GM21825 (cell line): ENCODE results near the gene UVSSA.
"Not testable (repeated sequence)": the region's sequence is repeated elsewhere in the genome, so short reads cannot be mapped to it uniquely, and the experiment has no call there.

ENCODE experiments used
- ATAC-seq: cut with Tn5 transposase; IDR thresholded peaks from one replicate; pipeline ENCODE4 v1.9.1; 2021; ENCODE audit warnings: mild to moderate bottlenecking, moderate library complexity; ENCODE audit not compliant: unreplicated experiment

Gene UVSSA

GRCh38 chr4:1360423-1361283 lies 13.6 kb downstream of the UVSSA start:
- ATAC-seq: no peak

DNA sequence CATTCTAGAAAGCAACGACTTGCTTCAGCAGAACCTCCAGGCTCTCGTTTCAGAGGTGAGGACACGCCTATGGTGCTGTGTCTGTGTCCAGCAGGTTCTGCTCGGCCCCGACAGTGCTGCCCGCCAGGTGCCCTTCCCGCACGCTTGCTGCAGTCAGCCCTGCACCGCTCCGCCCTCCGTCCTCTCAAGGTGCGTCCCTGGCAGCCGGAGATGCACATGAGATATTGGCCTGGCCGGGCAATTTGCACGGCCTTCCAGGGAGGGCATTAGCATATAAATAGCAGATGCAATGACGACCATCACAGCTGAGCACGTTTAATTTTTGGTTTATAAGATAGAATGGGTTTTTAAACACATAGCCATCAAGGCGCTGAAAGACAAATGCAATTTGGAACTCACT lies 14.4 kb downstream of the UVSSA start:
- ATAC-seq: no peak

GRCh38 chr4:1362046-1362445 lies 15.0 kb downstream of the UVSSA start:
- no peak for ATAC-seq

DNA sequence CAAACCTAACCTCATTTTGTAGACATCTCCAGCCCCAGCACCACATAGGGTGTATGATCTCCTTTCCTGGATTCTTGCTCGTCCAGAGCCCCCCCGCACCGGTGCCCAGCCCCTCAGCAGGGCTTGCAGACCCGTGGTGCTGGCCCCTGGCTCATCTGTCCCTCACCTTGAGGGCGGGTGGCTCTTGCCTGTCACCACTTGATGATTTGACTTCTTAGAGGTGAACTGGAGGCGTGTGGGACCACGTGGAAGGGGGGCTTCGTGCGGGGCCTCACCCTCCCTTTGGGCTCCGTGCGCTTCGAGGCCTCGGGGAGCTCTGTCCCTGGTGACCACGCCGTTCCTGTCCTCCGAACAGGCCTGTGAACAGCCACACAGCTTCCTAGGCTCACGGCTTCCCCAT lies 15.5 kb downstream of the UVSSA start:
- no peak for ATAC-seq

- ATAC-seq: no peak
Observed at GRCh38 chr4:1363513-1363912, 16.5 kb downstream of the UVSSA start.

DNA sequence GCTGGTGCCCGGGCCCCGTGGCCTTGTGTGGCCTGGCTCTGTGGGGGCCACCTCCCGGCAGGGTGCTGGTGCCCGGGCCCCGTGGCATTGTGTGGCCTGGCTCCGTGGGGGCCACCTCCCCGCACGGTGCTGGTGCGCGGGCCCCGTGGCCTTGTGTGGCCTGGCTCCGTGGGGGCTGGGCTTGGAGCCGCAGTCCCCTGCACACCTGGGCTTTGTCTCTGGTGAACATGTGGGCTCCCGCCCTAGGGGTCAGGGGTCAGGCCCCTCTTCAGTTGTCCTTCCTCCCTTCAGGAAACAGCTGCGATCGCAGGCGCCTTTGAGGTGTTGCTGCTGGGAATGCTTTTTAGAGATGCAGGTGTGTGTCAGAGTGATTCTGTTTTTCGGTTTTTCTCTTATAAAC lies 17.2 kb downstream of the UVSSA start:
- ATAC-seq: no peak

- no peak for ATAC-seq
Observed at GRCh38 chr4:1364748-1365147, 17.7 kb downstream of the UVSSA start.

GRCh38 chr4:1365271-1366178 lies 18.5 kb downstream of the UVSSA start:
- no peak for ATAC-seq

DNA sequence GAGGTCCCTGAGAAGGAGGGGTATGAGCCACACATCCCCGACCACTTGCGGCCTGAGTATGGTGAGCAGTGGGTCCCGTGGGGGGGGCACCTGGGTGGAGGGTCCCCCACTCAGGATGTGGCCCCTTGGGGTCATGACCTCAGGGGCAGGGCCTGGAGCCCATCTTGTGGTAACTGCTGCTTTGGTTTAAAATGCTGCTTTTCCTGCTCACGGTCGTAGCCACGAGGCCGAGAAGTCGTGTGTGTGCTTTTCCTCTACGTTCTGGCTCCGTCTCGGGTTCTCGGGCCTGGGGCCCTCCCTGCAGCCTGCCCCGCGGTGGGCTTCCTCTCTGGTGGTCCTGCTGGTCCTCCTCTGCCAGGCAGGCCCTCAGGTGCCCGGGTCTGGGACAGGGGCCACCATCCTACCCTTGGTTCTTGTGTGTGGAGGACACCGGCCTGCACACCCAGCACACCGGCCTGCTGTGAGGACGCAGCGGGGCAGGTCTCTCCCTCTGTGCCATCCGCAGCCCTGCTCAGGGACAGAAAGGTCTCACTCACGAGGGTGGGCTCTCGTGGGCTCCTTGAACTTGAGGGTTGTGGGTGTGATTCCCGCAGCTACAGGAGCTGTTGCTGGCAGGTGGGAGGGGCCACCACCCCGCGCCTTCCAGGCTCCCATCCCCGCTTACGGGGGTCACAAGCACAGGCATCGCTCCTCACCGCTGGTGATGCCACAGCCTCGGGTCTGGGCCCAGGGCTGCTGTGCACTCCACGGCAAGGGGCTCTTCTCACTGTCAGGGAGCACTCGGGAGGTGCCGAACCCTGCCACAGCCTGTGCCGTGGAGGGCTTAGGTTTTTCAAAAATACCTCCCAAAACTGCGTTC lies 19.6 kb downstream of the UVSSA start:
- no peak for ATAC-seq

- ATAC-seq: no peak
Observed at GRCh38 chr4:1367230-1367935, 20.4 kb downstream of the UVSSA start.

DNA sequence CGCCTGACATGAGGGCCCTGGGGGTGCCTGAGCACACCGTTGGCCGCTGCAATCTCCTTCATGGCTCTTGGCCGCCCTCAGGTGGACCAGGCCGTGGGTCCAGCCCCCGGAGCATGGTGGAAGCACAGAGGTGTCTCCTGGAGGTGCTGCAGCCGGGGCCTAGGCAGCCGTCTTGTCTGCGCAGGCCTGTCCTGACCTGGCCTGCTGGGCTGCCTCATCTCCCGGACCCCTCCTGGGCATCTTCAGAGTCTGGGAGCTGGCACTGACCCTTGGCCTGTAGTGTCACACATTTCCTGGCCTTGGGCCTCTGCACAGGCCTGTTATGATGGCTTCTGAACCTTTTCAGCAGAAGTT lies 20.9 kb downstream of the UVSSA start:
- no peak for ATAC-seq

- ATAC-seq: no peak
Observed at GRCh38 chr4:1368421-1369090, 21.5 kb downstream of the UVSSA start.

DNA sequence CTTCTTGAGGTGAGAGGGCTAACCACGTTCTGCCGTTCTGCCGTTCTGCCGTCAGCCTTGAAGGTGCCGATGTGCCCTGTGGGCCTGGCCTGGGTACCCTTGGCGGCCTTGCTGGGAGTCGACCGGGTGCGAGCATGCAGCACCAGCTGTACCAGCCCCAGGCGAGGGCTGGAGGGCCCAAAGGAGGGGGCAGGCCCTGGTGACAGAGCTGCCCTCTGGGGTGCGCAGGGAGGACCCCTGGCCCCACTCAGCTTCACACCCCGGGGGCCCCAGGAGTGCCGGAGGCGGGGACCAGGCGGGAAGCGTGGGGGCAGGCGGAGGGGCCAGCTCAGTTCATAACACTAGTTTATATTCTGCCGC lies 22.1 kb downstream of the UVSSA start:
- no peak for ATAC-seq

GRCh38 chr4:1369479-1370079 lies 22.6 kb downstream of the UVSSA start:
- ATAC-seq: no peak

- ATAC-seq: no peak
Observed at GRCh38 chr4:1370321-1371124, 23.5 kb downstream of the UVSSA start.

DNA sequence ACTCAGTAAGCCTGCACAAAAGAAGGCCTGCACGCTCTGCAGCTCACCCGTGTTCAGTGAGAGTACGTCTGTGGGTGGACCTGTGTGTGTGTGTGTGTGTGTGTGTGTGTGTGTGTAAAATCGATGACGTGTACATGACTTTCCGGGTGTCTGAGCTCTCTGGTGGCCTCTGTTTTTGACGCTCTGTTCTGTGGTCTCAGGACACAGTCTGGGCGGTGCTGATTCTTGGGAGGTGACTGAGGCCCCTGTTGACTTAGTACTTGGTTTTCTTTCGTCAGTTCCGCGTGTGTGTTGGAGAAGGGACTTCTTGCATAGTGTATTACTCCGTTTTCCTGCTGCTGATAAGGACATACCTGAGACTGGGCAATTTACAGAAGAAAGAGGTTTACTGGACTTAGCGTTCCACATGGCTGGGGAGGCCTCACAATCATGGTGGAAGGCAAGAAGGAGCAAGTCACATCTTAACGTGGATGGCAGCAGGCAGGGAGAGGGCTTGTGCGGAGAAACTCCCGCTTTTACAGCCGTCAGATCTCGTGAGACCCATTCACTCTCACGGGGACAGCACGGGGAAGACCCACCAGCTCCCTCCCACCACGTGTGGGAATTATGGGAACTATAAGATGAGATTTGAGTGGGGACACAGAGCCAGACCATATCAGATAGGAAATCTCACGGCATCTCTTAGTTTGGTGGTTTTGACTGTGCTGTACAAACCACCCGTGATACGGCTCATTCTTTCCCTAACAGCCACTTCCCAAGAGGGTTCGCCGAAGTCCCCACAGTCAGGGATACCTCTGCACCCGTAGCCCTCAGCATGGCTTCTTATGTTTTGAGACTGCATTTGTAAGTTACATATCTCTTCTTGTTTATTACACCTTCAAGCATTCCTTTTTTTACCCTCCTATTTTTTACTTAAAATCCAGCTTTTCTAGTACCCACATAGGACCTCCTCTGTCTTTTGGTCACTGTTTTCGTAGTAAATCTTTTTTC lies 24.5 kb downstream of the UVSSA start:
- ATAC-seq: no peak

DNA sequence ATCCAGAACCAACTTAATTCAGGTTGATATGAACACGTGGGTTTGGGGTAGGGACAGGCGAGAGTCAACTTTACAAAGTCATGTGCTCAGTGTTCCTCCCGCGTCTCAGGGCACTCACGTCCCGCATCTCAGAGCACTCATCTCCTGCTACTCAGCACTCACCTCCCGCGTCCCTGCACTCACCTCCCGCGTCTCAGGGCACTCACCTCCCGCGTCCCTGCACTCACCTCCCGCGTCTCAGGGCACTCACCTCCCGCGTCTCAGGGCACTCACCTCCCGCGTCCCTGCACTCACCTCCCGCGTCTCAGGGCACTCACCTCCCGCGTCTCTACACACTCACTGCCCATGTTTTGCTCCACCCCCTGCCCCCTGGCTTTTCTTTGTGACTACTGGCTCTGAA lies 25.6 kb downstream of the UVSSA start:
- ATAC-seq: not testable (repeated sequence)
